K562 (cell line): ENCODE data around the gene CCDC171. TPM values are rescaled to one million over a fixed set of nuclear protein-coding genes. Genes with fewer than 3 reads are reported as not detected.

Experiments
- ATAC-seq: fragments of 200-7000 bp; cut with Tn5 transposase; 3 replicates; pipeline ENCODE4 v1.9.1; 2020; ENCODE audit warnings: moderate library complexity
- BruUV-seq: library from RNA; stranded (reverse); fragments of 400-500 nt; replicated peaks from 2 replicates; lab custom pipeline; 2021; lab: Mats Ljungman, UMichigan
- CTCF ChIA-PET: fragments of 300-600 bp; formaldehyde crosslinking; extraction: SDS; loops from one replicate; lab custom pipeline; 2021; ENCODE audit warnings: low intra/inter-chr PET ratio; lab: Yijun Ruan, JAX
- POLR2A ChIA-PET: fragments of 300-600, 350-650 bp; sonication (Branson Sonifier 250); formaldehyde crosslinking; extraction: SDS; loops from one replicate; lab custom pipeline; 2021; ENCODE audit warnings: antibody characterized with exemption, inconsistent platforms; lab: Yijun Ruan, JAX
- DNase-seq, 4 experiments: peaks; one replicate each; pipeline versions ENCODE4 v3.0.0 to v3.0.0-alpha.2; 2011 to 2018; ENCODE audit warnings: low spot score in 3 of 4, mixed read lengths in 3 of 4; ENCODE audit errors: extremely low read depth in 1 of 4
- FAIRE-seq: peaks from 2 replicates; lab custom pipeline; 2011; peaks lifted over from hg19 to GRCh38; lab: Jason Lieb, UNC
- H2AFZ ChIP-seq: 2 replicates; pipeline ENCODE4 v1.6.0; 2011; ENCODE audit warnings: low read depth, low read length, control low read depth, inconsistent platforms
- H3K27ac ChIP-seq: fragments of 200-600 bp; 3 replicates; pipeline ENCODE4 v1.8.0; 2011; ENCODE audit warnings: low read depth, mild to moderate bottlenecking, control low read depth, inconsistent platforms, low read length, moderate library complexity, mixed read lengths; ENCODE audit errors: extremely low read depth
- H3K27me3 ChIP-seq, 2 experiments: fragments of 300-600 bp in 1 of 2; 2 replicates in 1 of 2; 3 replicates in 1 of 2; pipeline versions ENCODE4 v1.6.0 to v1.8.0; 2011; ENCODE audit warnings: inconsistent platforms in 2 of 2, low read length in 2 of 2, mild to moderate bottlenecking in 1 of 2, mixed read lengths in 1 of 2, moderate library complexity in 1 of 2; ENCODE audit not compliant: control insufficient read depth in 2 of 2, insufficient read depth in 2 of 2
- H3K36me3 ChIP-seq: fragments of 300-600 bp; 3 replicates; pipeline ENCODE4 v1.8.0; 2011; ENCODE audit warnings: mild to moderate bottlenecking, low read length, inconsistent platforms; ENCODE audit not compliant: control insufficient read depth, insufficient read depth
- H3K4me1 ChIP-seq, 2 experiments: fragments of 200-600 bp in 1 of 2; replicated peaks in 1 of 2; 2 replicates in 1 of 2; 3 replicates in 1 of 2; pipeline versions ENCODE4 v1.5.1 to v1.8.0; 2011; ENCODE audit warnings: inconsistent platforms in 2 of 2, low read length in 2 of 2, mild to moderate bottlenecking in 1 of 2, mixed read lengths in 1 of 2, moderate library complexity in 1 of 2; ENCODE audit not compliant: control insufficient read depth in 2 of 2, insufficient read depth in 2 of 2
- H3K4me2 ChIP-seq: 2 replicates; pipeline ENCODE4 v1.6.1; 2011; ENCODE audit warnings: low read length, control low read depth, inconsistent platforms, mixed read lengths; ENCODE audit not compliant: insufficient read depth
- H3K4me3 ChIP-seq: fragments of 200-600 bp; sonication (generic), shearing (Covaris generic); 2 replicates; pipeline ENCODE4 v1.5.1; 2016; ENCODE audit warnings: control low read depth, inconsistent platforms
- H3K79me2 ChIP-seq: fragments of 200-600 bp; 3 replicates; pipeline ENCODE4 v1.8.0; 2011; ENCODE audit warnings: low read length, inconsistent platforms; ENCODE audit not compliant: control insufficient read depth, insufficient read depth
- H3K9ac ChIP-seq, 2 experiments: 2 replicates each; pipeline versions ENCODE4 v1.6.0 to v1.6.1; 2011; ENCODE audit warnings: low read depth in 2 of 2, low read length in 2 of 2, control low read depth in 1 of 2, inconsistent platforms in 1 of 2, mild to moderate bottlenecking in 1 of 2, mixed read lengths in 1 of 2; ENCODE audit not compliant: insufficient read depth in 1 of 2
- H3K9me1 ChIP-seq: one replicate; pipeline ENCODE4 v1.6.0; 2011; ENCODE audit warnings: inconsistent platforms, mild to moderate bottlenecking, low read length, moderate library complexity; ENCODE audit not compliant: control insufficient read depth, insufficient read depth
- H3K9me3 ChIP-seq: replicated peaks from 2 replicates; pipeline ENCODE4 v1.5.1; 2011; ENCODE audit warnings: low read depth, low read length, inconsistent platforms; ENCODE audit not compliant: control insufficient read depth, insufficient read depth
- H4K20me1 ChIP-seq: replicated peaks from 2 replicates; pipeline ENCODE4 v1.6.1; 2011; ENCODE audit warnings: low read length, inconsistent platforms, mixed read lengths; ENCODE audit not compliant: control insufficient read depth, insufficient read depth
- ARNT ChIP-seq, 2 experiments: fragments of 450-650 bp; IDR thresholded peaks; 2 replicates each; pipeline ENCODE4 v1.6.1; 2016; ENCODE audit warnings: mild to moderate bottlenecking in 1 of 2
- SMARCB1 ChIP-seq: IDR thresholded peaks from 2 replicates; pipeline ENCODE4 v1.6.1; 2011; ENCODE audit warnings: improper control_type of control experiment, low read depth; ENCODE audit not compliant: insufficient read length
- TAF1 ChIP-seq: IDR thresholded peaks from 2 replicates; pipeline ENCODE4 v1.6.1; 2011; ENCODE audit warnings: mild to moderate bottlenecking, low read length, moderate library complexity; ENCODE audit not compliant: insufficient read depth, control insufficient read depth, severe bottlenecking; ENCODE audit errors: extremely low read depth
- TSHZ1 ChIP-seq: fragments of 250-450 bp; sonication (Bioruptor Pico); IDR thresholded peaks from 2 replicates; pipeline ENCODE4 v1.4.0; 2020; ENCODE audit warnings: mild to moderate bottlenecking, moderate library complexity
- ZNF140 ChIP-seq: fragments of 250-450 bp; sonication (Bioruptor Pico); IDR thresholded peaks from 2 replicates; pipeline ENCODE4 v1.8.0; 2021; ENCODE audit warnings: moderate library complexity, mild to moderate bottlenecking, inconsistent platforms
- ZNF24 ChIP-seq: fragments of 450-650 bp; IDR thresholded peaks from 2 replicates; pipeline ENCODE4 v1.6.1; 2016
- WGBS: fragments of 100-300 bp; shearing (Covaris generic); methylation state at CpG from one replicate; pipeline ENCODE4 v1.1.6; 2016; ENCODE audit warnings: low coverage, mixed read lengths; ENCODE audit not compliant: insufficient coverage; ENCODE audit errors: missing lambda C conversion rate; 5-methylcytosine and 5-hydroxymethylcytosine counted together
- in situ Hi-C: fragments of 300-500 bp; cut with MboI; formaldehyde crosslinking; loops from 4 replicates; pipeline ENCODE4 v1.15.0; 2018; ENCODE audit warnings: inconsistent platforms, mixed read lengths
- intact Hi-C: fragments of 100-400 bp; cut with micrococcal nuclease; formaldehyde crosslinking; loops from 2 replicates; pipeline ENCODE4 v1.14.2; 2022
- polyA plus RNA-seq, 8 experiments: library from polyadenylated mRNA; depleted of rRNA in 4 of 8; stranded (reverse) in 5 of 8; unstranded in 3 of 8; fragments of >200 nt; fragmentation: Nextera tagmentation in 2 of 8; fragmentation: Illumina TruSeq in 1 of 8; extraction: Ambion mirVana in 2 of 8; extraction: Trizol in 1 of 8; gene quantifications; 2 replicates each; pipeline versions ENCODE4 v1.2.1 to v1.2.3, GENCODE V29; 2011 to 2014; ENCODE audit warnings: inconsistent platforms in 1 of 8, missing spikeins in 1 of 8
- total RNA-seq, 7 experiments: library from RNA; depleted of rRNA in 6 of 7; stranded (reverse); fragments of >200 nt in 6 of 7; fragmentation: Illumina TruSeq in 2 of 7; extraction: Trizol in 2 of 7; gene quantifications; 2 replicates each; pipeline versions ENCODE4 v1.2.1 to v1.2.3, GENCODE V29; 2011 to 2021; ENCODE audit warnings: low replicate concordance in 1 of 7
- TF ChIP-seq, protein P1 (sequence below): sonication (generic); formaldehyde crosslinking; IDR thresholded peaks from 2 replicates; pipeline ENCODE4 v1.8.0; 2022; ENCODE audit warnings: missing genetic modification reagents, mild to moderate bottlenecking, borderline replicate concordance
- TF ChIP-seq, protein P2 (sequence below), 2 experiments: fragments of 450-650 bp; conservative IDR thresholded peaks; 2 replicates each; pipeline ENCODE4 v1.6.1; 2017; ENCODE audit warnings: mild to moderate bottlenecking in 2 of 2, moderate library complexity in 2 of 2
- TF ChIP-seq, protein P3 (sequence below): fragments of 450-650 bp; formaldehyde crosslinking; IDR thresholded peaks from 2 replicates; pipeline ENCODE4 v1.4.0; 2022; ENCODE audit warnings: missing genetic modification characterization

Gene CCDC171
- total and polyA plus RNA-seq, 9 of the 15 experiments (the other 6 are each of a cell fraction or from before 2014, with no cell fraction given) = 0.08 to 3.8 (median 0.27) TPM

- TF ChIP-seq, protein P1, sequence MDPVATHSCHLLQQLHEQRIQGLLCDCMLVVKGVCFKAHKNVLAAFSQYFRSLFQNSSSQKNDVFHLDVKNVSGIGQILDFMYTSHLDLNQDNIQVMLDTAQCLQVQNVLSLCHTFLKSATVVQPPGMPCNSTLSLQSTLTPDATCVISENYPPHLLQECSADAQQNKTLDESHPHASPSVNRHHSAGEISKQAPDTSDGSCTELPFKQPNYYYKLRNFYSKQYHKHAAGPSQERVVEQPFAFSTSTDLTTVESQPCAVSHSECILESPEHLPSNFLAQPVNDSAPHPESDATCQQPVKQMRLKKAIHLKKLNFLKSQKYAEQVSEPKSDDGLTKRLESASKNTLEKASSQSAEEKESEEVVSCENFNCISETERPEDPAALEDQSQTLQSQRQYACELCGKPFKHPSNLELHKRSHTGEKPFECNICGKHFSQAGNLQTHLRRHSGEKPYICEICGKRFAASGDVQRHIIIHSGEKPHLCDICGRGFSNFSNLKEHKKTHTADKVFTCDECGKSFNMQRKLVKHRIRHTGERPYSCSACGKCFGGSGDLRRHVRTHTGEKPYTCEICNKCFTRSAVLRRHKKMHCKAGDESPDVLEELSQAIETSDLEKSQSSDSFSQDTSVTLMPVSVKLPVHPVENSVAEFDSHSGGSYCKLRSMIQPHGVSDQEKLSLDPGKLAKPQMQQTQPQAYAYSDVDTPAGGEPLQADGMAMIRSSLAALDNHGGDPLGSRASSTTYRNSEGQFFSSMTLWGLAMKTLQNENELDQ (CRISPR knock-in tag) = no peak
- TF ChIP-seq, protein P2, sequence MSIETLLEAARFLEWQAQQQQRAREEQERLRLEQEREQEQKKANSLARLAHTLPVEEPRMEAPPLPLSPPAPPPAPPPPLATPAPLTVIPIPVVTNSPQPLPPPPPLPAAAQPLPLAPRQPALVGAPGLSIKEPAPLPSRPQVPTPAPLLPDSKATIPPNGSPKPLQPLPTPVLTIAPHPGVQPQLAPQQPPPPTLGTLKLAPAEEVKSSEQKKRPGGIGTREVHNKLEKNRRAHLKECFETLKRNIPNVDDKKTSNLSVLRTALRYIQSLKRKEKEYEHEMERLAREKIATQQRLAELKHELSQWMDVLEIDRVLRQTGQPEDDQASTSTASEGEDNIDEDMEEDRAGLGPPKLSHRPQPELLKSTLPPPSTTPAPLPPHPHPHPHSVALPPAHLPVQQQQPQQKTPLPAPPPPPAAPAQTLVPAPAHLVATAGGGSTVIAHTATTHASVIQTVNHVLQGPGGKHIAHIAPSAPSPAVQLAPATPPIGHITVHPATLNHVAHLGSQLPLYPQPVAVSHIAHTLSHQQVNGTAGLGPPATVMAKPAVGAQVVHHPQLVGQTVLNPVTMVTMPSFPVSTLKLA (conservative IDR thresholded peaks at IDR 0.05) = no peak
- TF ChIP-seq SMARCB1 (no peak), TAF1 (no peak), ZNF24 (no peak), ARNT (IDR thresholded peaks at IDR 0.05) (no peak), ZNF140 (CRISPR knock-in tag) (no peak), TSHZ1 (CRISPR knock-in tag) (no peak)
- TF ChIP-seq, protein P3, sequence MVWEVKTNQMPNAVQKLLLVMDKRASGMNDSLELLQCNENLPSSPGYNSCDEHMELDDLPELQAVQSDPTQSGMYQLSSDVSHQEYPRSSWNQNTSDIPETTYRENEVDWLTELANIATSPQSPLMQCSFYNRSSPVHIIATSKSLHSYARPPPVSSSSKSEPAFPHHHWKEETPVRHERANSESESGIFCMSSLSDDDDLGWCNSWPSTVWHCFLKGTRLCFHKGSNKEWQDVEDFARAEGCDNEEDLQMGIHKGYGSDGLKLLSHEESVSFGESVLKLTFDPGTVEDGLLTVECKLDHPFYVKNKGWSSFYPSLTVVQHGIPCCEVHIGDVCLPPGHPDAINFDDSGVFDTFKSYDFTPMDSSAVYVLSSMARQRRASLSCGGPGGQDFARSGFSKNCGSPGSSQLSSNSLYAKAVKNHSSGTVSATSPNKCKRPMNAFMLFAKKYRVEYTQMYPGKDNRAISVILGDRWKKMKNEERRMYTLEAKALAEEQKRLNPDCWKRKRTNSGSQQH (CRISPR knock-in tag) = no peak
- TF ChIP-seq, all 486 proteins: peak for 0
- no peak overlapping the region for H2AFZ ChIP-seq
Measured at GRCh38 chr9:15972760-15973159, 419.9 kb downstream of the CCDC171 start.

More at GRCh38 chr9:15972760-15973159, 419.9 kb downstream of the CCDC171 start:
- WGBS = 0% methylated on average over 4 of the region's 4 CpGs
- Histone ChIP-seq H3K9me1 (no peaks in the 10 kb centered on the region), H3K4me2 (no peak overlapping the region), H3K27me3 (no peaks in the 10 kb centered on the region), H3K9me3 (no peaks in the 10 kb centered on the region), H3K27ac (no peak overlapping the region), H3K4me3 (no peak overlapping the region), H3K4me1 (no peaks in the 10 kb centered on the region), H3K36me3 (no peaks in the 10 kb centered on the region), H3K79me2 (no peaks in the 10 kb centered on the region), H3K9ac (no peak overlapping the region), H4K20me1 (no peaks in the 10 kb centered on the region)
- BruUV-seq = no TSS peak
- CTCF ChIA-PET = no interaction called here
- in situ Hi-C loops = no loop called here
- ATAC-seq (no peak), DNase-seq (no peak), FAIRE-seq (no peak)
- POLR2A ChIA-PET = no interaction called here
- intact Hi-C loops = no loop called here
